GM18511 (cell line): Measurements from ENCODE around the gene JMY.

Source experiments
- ATAC-seq: cut with Tn5 transposase; IDR thresholded peaks from one replicate; pipeline ENCODE4 v1.9.1; 2021; ENCODE audit warnings: mild to moderate bottlenecking, moderate library complexity; ENCODE audit not compliant: unreplicated experiment

Gene JMY, protein sequence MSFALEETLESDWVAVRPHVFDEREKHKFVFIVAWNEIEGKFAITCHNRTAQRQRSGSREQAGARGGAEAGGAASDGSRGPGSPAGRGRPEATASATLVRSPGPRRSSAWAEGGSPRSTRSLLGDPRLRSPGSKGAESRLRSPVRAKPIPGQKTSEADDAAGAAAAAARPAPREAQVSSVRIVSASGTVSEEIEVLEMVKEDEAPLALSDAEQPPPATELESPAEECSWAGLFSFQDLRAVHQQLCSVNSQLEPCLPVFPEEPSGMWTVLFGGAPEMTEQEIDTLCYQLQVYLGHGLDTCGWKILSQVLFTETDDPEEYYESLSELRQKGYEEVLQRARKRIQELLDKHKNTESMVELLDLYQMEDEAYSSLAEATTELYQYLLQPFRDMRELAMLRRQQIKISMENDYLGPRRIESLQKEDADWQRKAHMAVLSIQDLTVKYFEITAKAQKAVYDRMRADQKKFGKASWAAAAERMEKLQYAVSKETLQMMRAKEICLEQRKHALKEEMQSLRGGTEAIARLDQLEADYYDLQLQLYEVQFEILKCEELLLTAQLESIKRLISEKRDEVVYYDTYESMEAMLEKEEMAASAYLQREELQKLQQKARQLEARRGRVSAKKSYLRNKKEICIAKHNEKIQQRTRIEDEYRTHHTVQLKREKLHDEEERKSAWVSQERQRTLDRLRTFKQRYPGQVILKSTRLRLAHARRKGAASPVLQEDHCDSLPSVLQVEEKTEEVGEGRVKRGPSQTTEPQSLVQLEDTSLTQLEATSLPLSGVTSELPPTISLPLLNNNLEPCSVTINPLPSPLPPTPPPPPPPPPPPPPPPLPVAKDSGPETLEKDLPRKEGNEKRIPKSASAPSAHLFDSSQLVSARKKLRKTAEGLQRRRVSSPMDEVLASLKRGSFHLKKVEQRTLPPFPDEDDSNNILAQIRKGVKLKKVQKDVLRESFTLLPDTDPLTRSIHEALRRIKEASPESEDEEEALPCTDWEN

DNA sequence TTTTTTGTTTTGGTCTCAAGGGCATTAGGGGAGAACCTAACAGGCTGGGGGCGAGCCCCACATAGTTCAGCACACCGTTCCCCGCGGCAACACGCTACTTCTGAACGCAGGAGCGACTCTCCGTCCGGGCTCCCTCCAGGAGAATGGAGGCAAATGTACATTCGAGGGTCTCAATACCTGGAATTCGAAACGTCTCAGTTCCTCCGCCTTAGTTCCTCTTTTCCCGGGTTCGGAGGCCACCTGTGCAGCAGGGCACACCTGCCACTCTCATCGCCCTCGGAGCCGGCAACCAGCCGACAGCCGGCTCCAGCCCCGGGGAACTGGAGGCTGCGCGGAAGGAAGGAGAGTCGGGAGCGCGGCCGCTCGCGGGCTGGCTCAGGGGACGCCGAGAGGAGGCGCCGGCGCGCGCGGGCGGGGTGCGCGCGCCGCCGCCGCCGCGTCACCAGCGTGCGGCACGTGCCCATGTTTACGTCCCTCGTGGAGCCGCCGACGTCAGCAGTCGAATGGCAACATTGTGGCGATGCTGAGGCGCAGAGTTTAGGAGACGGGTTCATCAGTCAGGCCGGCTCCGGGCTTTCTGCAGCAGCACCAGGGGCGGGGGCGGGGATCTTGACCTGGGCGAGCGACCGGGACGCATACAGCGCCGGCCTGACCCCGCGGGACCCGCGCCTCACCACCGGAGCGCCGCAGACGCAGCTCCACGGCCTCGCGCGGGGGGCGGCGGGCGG is at the start of gene JMY:
Gene JMY, plus strand, starts transcription at position 498 of the 728 bp plus-strand sequence. CDS start 520 bp downstream, outside the sequence.
- peak; percentile 68 for ATAC-seq

DNA sequence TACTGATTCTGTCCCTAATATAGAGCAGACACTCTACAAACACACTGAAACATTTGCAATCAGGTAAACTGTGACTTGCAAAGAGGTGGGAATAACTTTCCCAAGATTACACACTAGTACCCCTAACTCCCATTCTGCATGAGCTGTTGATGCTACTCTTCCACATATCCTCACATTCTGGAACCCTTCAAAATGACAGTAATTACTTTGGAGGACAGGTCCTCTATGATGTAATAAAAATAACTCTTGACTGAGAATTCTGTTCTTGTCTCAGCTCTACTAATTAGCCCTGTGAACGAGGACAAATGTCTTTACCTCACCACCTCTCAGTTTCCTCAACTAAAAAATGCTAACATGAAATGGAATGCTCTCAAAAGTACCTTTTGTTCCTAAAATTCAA is 49.5 kb upstream of the JMY start:
- ATAC-seq, result no peak

DNA sequence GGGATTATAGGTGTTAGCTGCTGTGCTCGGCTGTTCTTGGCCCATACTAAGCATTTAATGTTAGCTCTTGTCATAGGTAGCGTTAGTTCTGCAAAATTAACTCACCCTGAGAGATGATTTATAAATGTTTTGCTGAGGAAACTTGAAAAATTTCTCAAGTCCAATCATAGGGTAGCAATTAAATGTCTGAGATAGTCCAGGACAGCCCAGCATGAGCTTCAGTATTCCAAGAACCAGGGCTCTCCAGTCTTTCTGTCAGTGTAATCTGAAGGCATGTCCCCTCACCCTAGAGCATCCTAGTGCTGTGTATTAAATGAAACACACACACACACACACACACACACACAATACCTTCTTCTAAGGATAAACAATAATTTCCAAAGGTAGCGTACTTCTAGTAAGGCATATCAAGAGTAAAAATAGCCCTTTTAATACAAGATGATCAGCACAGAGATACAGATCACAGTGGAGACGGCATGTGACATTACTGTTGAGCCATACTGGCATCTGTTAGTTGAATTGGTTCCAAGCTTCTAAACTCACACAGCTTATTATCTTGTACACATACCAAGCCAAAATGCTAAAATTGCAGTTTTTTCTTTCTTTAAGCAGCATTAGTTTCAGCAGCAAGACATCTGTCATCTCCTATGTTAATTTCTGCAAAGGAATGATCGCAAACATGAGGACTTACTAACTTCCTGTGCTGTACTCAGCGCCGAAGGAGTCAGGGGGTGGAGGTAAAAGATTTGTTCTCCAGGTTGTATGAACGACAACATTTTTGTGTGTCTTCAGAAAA is 46.3 kb upstream of the JMY start:
- no peak for ATAC-seq

DNA sequence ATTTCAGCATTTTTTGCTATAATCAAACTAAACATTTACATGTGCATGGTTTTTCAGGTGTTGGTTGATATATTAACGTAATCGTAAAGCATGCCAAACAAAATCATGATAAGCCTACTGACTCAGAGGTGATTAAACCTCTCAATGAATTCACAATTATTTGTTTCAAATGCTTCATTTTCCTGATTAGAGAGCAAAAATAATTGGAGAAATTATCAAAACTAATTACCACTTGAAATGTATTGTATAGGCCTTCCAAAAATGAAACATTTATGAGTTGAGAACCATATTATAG is 45.7 kb upstream of the JMY start:
- ATAC-seq, result no peak

DNA sequence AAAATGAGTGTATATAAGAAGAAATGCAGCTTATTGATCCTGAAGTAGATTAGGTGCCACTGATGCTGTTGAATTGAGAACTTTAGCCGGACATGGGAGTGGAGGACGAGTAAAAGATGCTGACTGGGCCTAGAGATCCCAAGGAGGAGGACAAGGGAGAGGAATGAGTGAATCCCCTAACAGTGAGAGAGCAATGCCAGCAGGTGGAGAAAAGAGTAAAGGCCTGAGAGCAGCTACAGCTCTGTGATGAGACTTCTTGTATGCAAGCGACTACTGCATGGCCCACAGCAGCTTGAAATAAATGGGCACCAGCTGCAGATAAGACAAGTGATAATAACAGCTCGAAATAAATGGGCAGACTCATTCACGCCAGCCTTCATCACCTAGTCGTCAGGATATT is 44.5 kb upstream of the JMY start:
- ATAC-seq, result no peak

DNA sequence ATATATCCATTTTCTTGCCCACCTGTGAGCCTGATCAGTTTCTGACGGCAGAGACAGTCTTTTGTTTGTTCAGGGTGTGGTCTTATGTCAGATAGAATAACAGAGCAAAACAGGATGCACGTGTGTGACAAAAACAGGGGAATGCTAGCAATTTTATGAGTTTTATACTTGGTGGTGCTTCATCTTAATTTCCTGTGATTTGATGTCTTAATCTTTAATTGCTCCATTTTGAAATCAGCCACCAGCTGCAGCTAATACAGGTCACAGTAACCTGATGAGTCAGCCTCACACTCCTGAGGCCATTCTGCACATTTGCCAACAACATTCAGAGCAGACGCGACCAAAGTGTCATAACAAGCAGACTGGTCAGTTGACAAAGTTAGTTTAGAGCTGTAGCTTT is 42.3 kb upstream of the JMY start:
- ATAC-seq, result no peak

DNA sequence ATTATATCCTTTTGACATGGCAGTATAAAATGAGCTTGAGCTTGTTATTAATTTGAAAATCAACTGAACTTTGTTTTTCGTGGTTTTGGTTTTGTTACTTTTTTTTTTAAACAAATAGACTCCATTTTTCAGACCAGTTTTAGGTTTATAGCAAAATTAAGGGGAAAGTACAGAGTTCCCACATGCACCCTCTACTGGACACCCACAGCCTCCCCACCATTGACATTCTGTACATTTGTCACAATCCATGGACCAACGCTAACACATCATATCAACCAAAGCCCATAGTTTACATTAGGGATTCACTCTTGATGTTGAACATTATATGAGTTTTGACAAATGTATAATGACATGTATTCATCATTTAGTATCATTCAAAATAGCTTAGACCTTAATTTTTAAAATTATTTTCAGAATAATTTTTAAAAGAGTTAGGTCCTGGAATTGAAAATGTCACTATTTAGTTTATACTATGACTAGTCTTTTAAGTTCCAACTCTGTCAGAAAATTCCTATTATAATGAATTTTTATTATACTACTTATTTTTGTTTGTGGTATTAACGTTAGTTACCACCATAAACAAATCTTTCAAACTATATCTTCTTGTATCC is 35.3 kb upstream of the JMY start:
- no peak for ATAC-seq

DNA sequence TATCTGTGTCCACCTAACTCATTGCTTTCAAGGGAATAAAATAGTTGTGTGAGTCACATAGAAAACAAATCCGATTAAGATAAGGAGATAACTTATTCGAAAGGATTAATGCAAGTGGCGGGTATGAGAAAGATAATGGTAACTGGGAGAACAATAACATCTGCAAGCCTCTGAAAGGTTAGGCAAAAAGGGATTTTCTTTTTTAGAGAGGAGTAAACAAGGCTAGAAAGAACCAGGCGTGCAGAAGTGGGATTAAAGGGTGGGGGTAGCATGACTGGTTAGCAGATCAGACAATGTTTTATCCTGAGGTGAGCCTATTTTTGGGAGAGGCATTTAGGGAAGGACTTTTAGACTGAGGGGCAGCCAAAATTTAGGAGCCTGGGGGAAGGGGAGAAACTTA is 34.7 kb upstream of the JMY start:
- no peak for ATAC-seq

DNA sequence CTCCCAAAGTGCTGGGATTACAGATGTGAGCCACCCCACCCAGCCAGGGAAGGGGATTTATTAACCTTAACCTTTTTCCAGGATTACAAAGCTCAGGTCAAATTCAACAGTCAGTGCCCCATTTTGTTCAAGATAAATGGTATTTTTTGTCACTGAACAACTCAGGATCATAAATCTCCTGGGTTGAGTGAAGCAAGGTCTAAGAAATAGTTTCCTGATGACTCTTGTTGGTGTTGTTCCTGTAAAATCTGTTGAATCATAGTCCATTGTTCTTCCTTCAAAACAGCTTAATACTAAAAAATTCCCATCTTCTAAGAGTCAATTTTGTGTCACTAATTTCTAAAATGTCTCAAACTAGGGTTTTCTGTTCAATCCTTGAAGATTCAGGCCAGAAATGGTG is 33.9 kb upstream of the JMY start:
- no peak for ATAC-seq

DNA sequence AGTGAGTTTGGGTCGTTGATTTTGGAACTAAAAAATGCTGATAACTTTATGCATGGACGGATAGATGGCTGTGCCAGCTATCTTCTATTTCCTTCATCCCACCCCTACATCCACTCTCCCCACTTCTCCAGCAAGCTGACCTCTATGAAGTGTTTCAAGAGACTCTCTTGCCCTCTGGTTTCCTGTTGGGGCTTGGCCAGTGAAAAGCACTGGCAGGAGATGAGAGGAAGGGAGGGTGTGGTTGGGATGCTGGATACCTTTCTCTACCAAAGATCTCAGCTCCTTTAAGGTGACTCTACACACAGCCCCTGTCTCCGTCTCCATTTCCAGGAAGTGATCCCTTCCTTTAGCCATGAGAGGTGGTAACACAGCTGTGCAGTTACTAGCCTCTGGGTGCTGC is 30.0 kb upstream of the JMY start:
- no peak for ATAC-seq

DNA sequence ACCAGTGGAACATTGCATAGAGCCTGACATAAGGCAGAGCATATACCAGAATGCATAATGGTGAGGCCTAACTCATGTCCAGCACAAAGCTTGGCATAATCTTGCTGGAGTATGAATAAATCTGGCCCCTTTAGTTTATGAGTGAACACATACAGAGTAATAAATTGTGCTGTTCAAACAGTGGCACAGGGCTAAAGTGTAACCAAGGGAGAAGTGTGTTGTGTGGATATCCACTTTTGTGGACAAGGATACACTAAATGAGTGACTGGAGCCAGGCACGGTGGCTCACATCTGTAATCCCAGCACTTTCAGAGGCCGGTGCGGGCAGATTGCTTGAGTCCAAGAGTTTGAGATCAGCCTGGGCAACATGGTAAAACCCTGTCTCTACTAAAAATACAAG is 29.4 kb upstream of the JMY start:
- no peak for ATAC-seq

DNA sequence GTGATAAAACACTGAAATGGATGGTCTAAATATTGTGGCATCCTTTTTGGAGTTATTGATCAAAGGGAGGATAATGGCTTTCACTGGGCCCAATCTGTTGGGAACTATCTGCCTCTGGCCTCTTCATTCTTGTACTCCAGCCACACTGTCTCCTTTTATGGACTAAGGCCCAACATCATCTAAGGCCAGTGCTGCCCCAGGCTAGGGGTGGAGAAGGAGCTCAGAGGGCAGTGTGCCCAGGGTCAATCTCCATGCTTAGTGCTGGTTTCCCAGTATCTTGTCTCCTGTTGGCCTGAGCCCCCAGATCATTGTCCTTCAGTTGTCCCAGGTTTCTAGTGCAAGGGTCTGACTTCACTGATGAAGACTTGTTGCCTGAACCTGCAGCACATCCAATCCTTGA is 26.4 kb upstream of the JMY start:
- ATAC-seq, result no peak

DNA sequence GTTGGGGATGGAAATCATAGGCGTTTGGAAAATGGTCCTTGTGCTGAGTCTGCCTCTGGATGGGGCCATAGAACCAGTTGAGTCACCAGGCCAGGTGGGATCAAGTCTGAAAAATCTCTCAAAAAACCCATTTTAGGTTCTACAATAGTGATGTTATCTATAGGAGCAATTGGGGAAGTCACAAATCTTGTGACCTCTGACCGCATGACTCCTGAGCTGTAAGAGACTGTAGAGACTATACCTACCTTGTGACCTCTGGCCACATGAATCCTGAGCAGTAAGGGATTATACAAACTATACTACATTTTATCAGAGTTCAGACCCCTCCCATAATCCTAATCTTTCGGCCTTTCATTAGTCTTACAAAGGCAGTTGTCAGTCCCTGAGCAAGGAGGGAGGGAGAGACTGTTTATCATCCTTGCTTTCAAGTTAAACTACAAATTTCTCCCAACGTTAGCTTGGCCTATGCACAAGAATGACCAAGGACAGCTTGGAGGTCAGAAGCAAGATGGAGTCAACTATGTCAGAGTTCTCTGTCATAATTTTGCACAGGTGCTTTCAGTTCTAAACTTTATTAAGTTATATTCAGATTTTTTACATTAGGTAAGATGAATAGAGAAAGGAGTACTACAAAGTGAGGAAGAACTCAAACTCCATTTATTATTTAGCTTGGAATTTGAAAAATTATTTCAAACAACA is 11.5 kb upstream of the JMY start:
- no peak for ATAC-seq

DNA sequence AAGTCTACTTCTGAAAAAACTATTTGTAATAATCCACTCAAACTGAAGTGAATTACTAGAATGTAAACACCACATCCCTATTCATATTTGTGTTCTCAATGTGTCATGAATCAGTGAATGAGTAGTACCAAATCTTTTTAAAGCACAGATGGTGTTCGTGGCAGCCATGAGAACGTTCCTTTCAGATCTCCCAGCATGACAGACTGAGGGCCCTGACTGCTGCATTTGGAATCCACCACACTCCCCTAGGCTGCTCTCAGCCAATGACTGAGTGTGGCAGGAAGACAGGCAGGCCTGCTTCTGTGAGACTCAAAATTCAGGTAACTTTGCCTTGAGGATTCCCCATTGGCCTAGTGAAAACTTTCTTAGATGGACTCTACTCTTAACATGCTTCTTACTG is 10.9 kb upstream of the JMY start:
- ATAC-seq, result no peak

DNA sequence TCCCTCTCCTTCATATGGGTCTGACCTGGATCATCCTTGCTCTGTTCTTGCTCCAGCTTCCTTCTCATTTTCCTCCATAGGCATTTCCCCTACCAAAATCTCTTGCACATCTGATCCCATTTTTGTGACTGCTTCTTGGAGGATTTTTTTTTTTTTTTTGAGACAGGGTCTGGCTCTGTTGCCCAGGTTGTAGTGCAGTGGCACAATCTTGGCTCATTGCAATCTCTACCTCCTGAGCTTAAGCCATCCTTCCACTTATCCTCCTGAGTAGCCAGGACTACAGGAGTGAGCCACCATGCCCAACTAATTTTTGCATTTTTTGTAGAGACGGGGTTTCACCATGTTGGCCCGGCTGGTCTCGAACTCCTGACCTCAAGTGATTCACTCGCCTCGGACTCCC is 10.5 kb upstream of the JMY start:
- no peak for ATAC-seq

DNA sequence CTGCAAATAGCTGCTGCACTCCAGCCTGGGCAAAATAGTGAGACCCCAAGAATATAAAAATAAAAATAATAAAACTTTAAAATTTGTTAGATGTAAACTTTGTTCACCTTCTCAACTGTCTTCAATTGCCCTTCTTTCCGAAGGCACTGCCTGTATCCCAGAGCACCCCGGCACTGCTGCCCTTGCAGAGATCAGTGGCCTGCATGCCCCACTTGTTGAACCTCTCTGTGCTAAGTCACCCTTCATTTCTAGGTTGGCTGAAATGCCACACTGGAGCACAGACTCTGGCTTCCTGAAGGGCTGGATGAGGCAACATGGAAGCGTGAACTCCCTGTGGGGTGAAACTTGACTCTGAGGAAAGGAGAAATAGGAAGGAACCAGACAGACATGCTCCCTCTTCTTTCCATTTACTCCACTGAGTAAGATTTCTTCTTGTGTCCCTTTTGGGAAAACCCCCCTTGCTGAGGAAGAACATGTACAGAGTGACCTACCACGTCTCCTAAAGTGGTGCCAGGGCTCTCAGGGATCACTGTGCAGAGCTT is 8.4 kb upstream of the JMY start:
- no peak for ATAC-seq

DNA sequence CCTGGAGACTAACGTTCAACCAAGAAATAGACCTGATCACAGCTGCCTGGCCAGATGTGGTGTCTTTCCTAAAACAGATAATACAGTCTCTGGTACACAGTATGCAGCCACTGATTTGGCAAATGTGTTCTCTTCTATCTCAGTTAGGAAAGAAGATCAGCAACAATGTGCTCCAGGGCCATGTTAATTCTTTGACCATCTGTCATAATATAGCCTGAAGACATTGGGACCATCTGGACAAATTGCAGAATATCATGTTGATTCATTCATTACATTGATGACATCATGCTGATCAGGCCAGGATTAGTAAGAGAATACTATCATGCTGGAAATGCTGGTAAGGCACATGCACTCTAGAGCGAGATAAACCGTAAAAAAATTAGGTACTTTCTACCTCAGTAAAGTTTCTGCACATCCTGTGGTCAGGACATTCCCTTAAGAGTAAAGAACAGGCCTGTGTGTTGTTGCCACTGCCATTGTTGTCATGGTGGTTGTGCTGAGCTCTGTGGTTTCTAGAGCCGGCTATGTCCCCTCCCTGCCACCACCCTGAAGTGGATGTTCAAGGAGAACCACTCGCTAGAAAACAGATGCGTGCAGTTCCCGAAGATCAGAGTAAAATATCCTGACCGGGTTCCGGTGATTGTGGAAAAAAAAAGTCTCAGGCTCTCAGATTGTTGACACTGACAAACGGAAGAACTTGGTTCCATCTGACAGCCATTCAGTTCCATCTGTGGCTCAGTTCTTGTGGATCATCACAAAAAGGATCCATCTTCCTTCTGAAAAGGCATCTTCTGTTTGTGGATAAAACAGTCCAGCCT is 6.4 kb upstream of the JMY start:
- ATAC-seq, result peak; percentile 89

DNA sequence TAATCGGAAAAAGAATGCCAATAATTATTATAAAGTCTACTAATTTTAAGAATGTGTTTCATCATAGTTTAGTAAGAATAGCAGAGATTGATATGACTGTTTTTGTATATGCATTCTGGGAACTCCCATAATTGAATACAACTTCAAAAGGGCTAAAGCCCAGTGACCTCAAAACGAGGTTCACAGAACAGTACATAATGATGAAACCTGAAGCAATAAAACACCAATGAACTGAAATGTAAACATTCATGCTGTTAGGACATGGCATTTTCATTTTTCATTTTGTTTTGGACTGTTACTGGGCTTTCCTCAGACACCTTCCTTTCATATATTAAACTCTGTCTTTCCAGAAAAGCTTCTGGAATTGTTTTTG is 684 bp upstream of the JMY start:
- no peak for ATAC-seq
